Calu3 (cell line): Measurements from ENCODE around the gene CCL22. TPM values are rescaled to one million over a fixed set of nuclear protein-coding genes. Genes with fewer than 3 reads are reported as not detected.

Source experiments
- Bru-seq: library from RNA; stranded (reverse); fragments of 400-500 nt; gene quantifications from one replicate; lab custom pipeline; 2021; lab: Mats Ljungman, UMichigan
- BruChase-seq, 2 experiments: library from RNA; stranded (reverse); fragments of 400-500 nt; gene quantifications; one replicate each; lab custom pipeline; 2021; lab: Mats Ljungman, UMichigan
- BruUV-seq: library from RNA; stranded (reverse); fragments of 400-500 nt; replicated peaks from 2 replicates; lab custom pipeline; 2021; lab: Mats Ljungman, UMichigan
- CTCF ChIA-PET: fragments of 300-600 bp; sonication (Branson Sonifier 250); formaldehyde crosslinking; loops from one replicate; lab custom pipeline; 2022; ENCODE audit warnings: antibody characterized with exemption; lab: Charles Lee
- DNase-seq: peaks from one replicate; pipeline ENCODE4 v3.0.0; 2022
- H3K27ac Mint-ChIP-seq: one replicate; pipeline ENCODE4 v1.8.0; 2022; ENCODE audit warnings: mixed read lengths; ENCODE audit not compliant: unreplicated experiment
- H3K27me3 Mint-ChIP-seq: one replicate; pipeline ENCODE4 v1.8.0; 2022; ENCODE audit warnings: mixed read lengths; ENCODE audit not compliant: unreplicated experiment
- H3K36me3 Mint-ChIP-seq: one replicate; pipeline ENCODE4 v1.8.0; 2022; ENCODE audit warnings: mild to moderate bottlenecking, moderate library complexity, mixed read lengths; ENCODE audit not compliant: insufficient read depth, unreplicated experiment
- H3K4me1 Mint-ChIP-seq: one replicate; pipeline ENCODE4 v1.8.0; 2022; ENCODE audit warnings: mild to moderate bottlenecking, low read depth, mixed read lengths; ENCODE audit not compliant: unreplicated experiment
- H3K4me3 Mint-ChIP-seq: one replicate; pipeline ENCODE4 v1.8.0; 2022; ENCODE audit warnings: mild to moderate bottlenecking, low read depth, moderate library complexity, mixed read lengths; ENCODE audit not compliant: unreplicated experiment
- H3K9me3 Mint-ChIP-seq: one replicate; pipeline ENCODE4 v1.8.0; 2022; ENCODE audit warnings: low read depth, mixed read lengths; ENCODE audit not compliant: unreplicated experiment
- CTCF ChIP-seq: fragments of 200-600 bp; IDR thresholded peaks from one replicate; pipeline ENCODE4 v1.8.0; 2022; ENCODE audit warnings: antibody characterized with exemption; ENCODE audit not compliant: unreplicated experiment
- intact Hi-C: fragments of 100-400 bp; cut with micrococcal nuclease; formaldehyde crosslinking; loops from one replicate; pipeline ENCODE4 v1.10.0; 2022; ENCODE audit not compliant: unreplicated experiment
- long read RNA-seq: library from polyadenylated mRNA; stranded (forward); transcript quantifications from one replicate; pipeline ENCODE4 v2.0.0, GENCODE V29; 2022
- total RNA-seq: library from RNA; stranded (reverse); gene quantifications from 2 replicates; pipeline ENCODE4 v1.2.3, GENCODE V29; 2022

Gene CCL22
- total RNA-seq, result 2.6 and 4.5 TPM in 2 replicates
- percentile 29 among the genes with signal in this experiment for Bru-seq, nascent RNA
- BruChase-seq, experiment 1, labeled RNA remaining after a 6-hour chase, result percentile 41 among the genes with signal in this experiment
- BruChase-seq, experiment 2, labeled RNA remaining after a 2-hour chase, result percentile 37 among the genes with signal in this experiment
- long read RNA-seq, transcript CCL22-201 (3 exons, 2,929 nt), result major isoform, 6 of 8 reads
- long read RNA-seq, partial matches to known transcripts, result 2 of 8 reads
- long read RNA-seq, other reads (novel, unspliced or antisense), result 0 of 8 reads

- H3K9me3 Mint-ChIP-seq, result no peaks in the 10 kb centered on the region
- TF ChIP-seq CTCF, result no peak
- H3K27ac Mint-ChIP-seq, result peak within 1 kb of the TSS; percentile 6
- peaks cover 32% of the 10 kb centered on the region for H3K4me1 Mint-ChIP-seq
- no peak for DNase-seq
- BruUV-seq, result no TSS peak
- intact Hi-C loops, result no loop called here
- H3K4me3 Mint-ChIP-seq, result no peak within 1 kb of the TSS
- H3K27me3 Mint-ChIP-seq, result no peaks in the 10 kb centered on the region
- CTCF ChIA-PET, result no interaction called here
- peaks cover 5% of the 10 kb centered on the region for H3K36me3 Mint-ChIP-seq
These were observed at the start of gene CCL22 for GRCh38 chr16:57358527-57359095. Gene CCL22 (plus strand): TSS chr16:57358783. CDS start chr16:57358817, 34 bp downstream.

- CTCF ChIA-PET, result interaction anchor here (0.6 kb wide), 1 partner anchor 9 kb away, joined by 3 read pairs; no protein-coding TSS in a partner anchor
- TF ChIP-seq CTCF, result no peak
- Mint-ChIP-seq H3K9me3 (no peaks in the 10 kb centered on the region), H3K27me3 (no peaks in the 10 kb centered on the region), H3K4me1 (peaks cover 41% of the 10 kb centered on the region), H3K36me3 (no peaks in the 10 kb centered on the region), H3K4me3 (no peak overlapping the region), H3K27ac (no peak overlapping the region)
- no TSS peak for BruUV-seq
- intact Hi-C loops, result no loop called here
- no peak for DNase-seq
These were observed 47.8 kb upstream of the CCL22 start for GRCh38 chr16:57310801-57311200.

GRCh38 chr16:57313509-57313908, 45.1 kb upstream of the CCL22 start:
- H3K9me3 Mint-ChIP-seq, result no peaks in the 10 kb centered on the region
- peaks cover 48% of the 10 kb centered on the region for H3K4me1 Mint-ChIP-seq
- CTCF ChIA-PET, result interaction anchor here (0.8 to 1.3 kb wide), 3 partner anchors 9 to 221 kb away, joined by 3 to 5 read pairs (median 4); partner anchors contain the start of gene CPNE2
- H3K4me3 Mint-ChIP-seq, result no peak overlapping the region
- no peaks in the 10 kb centered on the region for H3K27me3 Mint-ChIP-seq
- intact Hi-C loops, result no loop called here
- no TSS peak for BruUV-seq
- peaks cover 7% of the 10 kb centered on the region for H3K36me3 Mint-ChIP-seq
- no peak for DNase-seq
- no peak for TF ChIP-seq CTCF
- H3K27ac Mint-ChIP-seq, result peak overlapping the region; percentile 28

- Mint-ChIP-seq H3K4me1 (peaks cover 48% of the 10 kb centered on the region), H3K27me3 (no peaks in the 10 kb centered on the region), H3K4me3 (no peak overlapping the region), H3K27ac (peak overlapping the region; percentile 38), H3K9me3 (no peaks in the 10 kb centered on the region), H3K36me3 (peaks cover 7% of the 10 kb centered on the region)
- intact Hi-C loops, result loop anchor here (1.0 kb wide), 1 partner anchor 28 kb away; no protein-coding TSS in a partner anchor
- BruUV-seq, result no TSS peak
- no peak for DNase-seq
- no peak for TF ChIP-seq CTCF
- CTCF ChIA-PET, result interaction anchor here (0.5 to 1.3 kb wide), 4 partner anchors 10 to 222 kb away, joined by 3 to 5 read pairs (median 4); partner anchors contain the start of gene CPNE2
These were observed 44.3 kb upstream of the CCL22 start for GRCh38 chr16:57314161-57314785.
